CD4-positive, alpha-beta T cell (primary cell): Measurements from ENCODE around the gene RNF213. TPM values are rescaled to one million over a fixed set of nuclear protein-coding genes. Genes with fewer than 3 reads are reported as not detected.
"Not testable (repeated sequence)": the region's sequence is repeated elsewhere in the genome, so short reads cannot be mapped to it uniquely, and the experiment has no call there.

Source experiments
- ATAC-seq: fragments of 200-7000 bp; cut with Tn5 transposase; one replicate; pipeline ENCODE4 v1.10.0; 2022; ENCODE audit warnings: mild to moderate bottlenecking; ENCODE audit not compliant: poor library complexity
- CTCF ChIA-PET: fragments of 350-600 bp; sonication (Branson Sonifier 250); formaldehyde crosslinking; loops from one replicate; lab custom pipeline; 2021; ENCODE audit warnings: antibody characterized with exemption, inconsistent platforms; lab: Charles Lee
- POLR2A ChIA-PET: fragments of 350-600 bp; sonication (Branson Sonifier 250); formaldehyde crosslinking; loops from one replicate; lab custom pipeline; 2021; ENCODE audit warnings: antibody characterized with exemption, inconsistent platforms; lab: Charles Lee
- DNase-seq, 14 experiments: peaks; one replicate each; pipeline ENCODE4 v3.0.0-alpha.2; 2013 to 2020; ENCODE audit warnings: mixed read lengths in 2 of 14
- H3K27ac ChIP-seq, 2 donors: one replicate each; pipeline versions ENCODE4 v1.5.1 to v1.7.0; 2013; ENCODE audit warnings: low read length in 2 of 2, low read depth in 1 of 2, mild to moderate bottlenecking in 1 of 2
- H3K27me3 ChIP-seq, 2 experiments: 1 replicate in 1 of 2; 2 replicates in 1 of 2; pipeline versions ENCODE4 v1.6.1 to v1.7.0; 2013; ENCODE audit warnings: low read length in 2 of 2, control low read depth in 1 of 2, mild to moderate bottlenecking in 1 of 2, moderate library complexity in 1 of 2; ENCODE audit not compliant: insufficient read depth in 2 of 2, control insufficient read depth in 1 of 2
- H3K36me3 ChIP-seq: one replicate; pipeline ENCODE4 v1.6.1; 2013; ENCODE audit warnings: low read length, control low read depth; ENCODE audit not compliant: insufficient read depth
- H3K4me1 ChIP-seq: one replicate; pipeline ENCODE4 v1.6.1; 2013; ENCODE audit warnings: low read length, control low read depth; ENCODE audit not compliant: insufficient read depth
- H3K4me3 ChIP-seq: one replicate; pipeline ENCODE4 v1.5.1; 2013; ENCODE audit warnings: mild to moderate bottlenecking, low read length, moderate library complexity
- H3K9me3 ChIP-seq, 2 experiments: 1 replicate in 1 of 2; 2 replicates in 1 of 2; pipeline versions ENCODE4 v1.6.1 to v1.7.0; 2013; ENCODE audit warnings: low read length in 2 of 2, mild to moderate bottlenecking in 2 of 2, control low read depth in 1 of 2, moderate library complexity in 1 of 2; ENCODE audit not compliant: control insufficient read depth in 1 of 2, insufficient read depth in 1 of 2
- H3K27ac Mint-ChIP-seq: one replicate; pipeline ENCODE4 v1.8.0; 2020; ENCODE audit warnings: mixed read lengths
- H3K27me3 Mint-ChIP-seq: one replicate; pipeline ENCODE4 v1.8.0; 2021; ENCODE audit warnings: mixed read lengths
- H3K36me3 Mint-ChIP-seq: one replicate; pipeline ENCODE4 v1.8.0; 2021; ENCODE audit warnings: low read depth, mixed read lengths
- H3K4me1 Mint-ChIP-seq: one replicate; pipeline ENCODE4 v1.8.0; 2021; ENCODE audit warnings: low read depth, mixed read lengths
- H3K4me3 Mint-ChIP-seq: one replicate; pipeline ENCODE4 v1.8.0; 2020; ENCODE audit warnings: mild to moderate bottlenecking, mixed read lengths
- H3K9me3 Mint-ChIP-seq: one replicate; pipeline ENCODE4 v1.8.0; 2020; ENCODE audit warnings: mixed read lengths
- intact Hi-C, 2 experiments: fragments of 100-400 bp; cut with DNase I in 1 of 2; cut with micrococcal nuclease in 1 of 2; formaldehyde crosslinking; loops; one replicate each; pipeline versions ENCODE4 v1.15.1 to v1.9.0; 2023 to 2025; cut with DNase I, micrococcal nuclease
- total RNA-seq, 174 experiments: library from RNA in 2 of 174; stranded (reverse) in 2 of 174; gene quantifications; one replicate each; pipeline ENCODE4 v1.2.3 and lab custom pipeline; 2021 to 2026
- TF ChIP-seq, protein P1 (sequence below): fragments of 200-600 bp; IDR thresholded peaks from one replicate; pipeline ENCODE4 v1.8.0; 2022; ENCODE audit warnings: antibody characterized with exemption, mild to moderate bottlenecking

Gene RNF213
- total RNA-seq, 2 experiments from 2014 or later: 290 to 312 TPM

GRCh38 chr17:80237386-80237785, 23.3 kb upstream of the RNF213 start:
- POLR2A ChIA-PET: no interaction called here

GRCh38 chr17:80242505-80242904, 18.1 kb upstream of the RNF213 start:
- Histone ChIP-seq H3K4me3 (no peak overlapping the region), H3K27ac (no peak overlapping the region), H3K36me3 (peaks cover 39% of the 10 kb centered on the region), H3K4me1 (no peaks in the 10 kb centered on the region), H3K27me3 (no peaks in the 10 kb centered on the region), H3K9me3 (no peaks in the 10 kb centered on the region)
- Mint-ChIP-seq H3K9me3 (no peaks in the 10 kb centered on the region), H3K27me3 (no peaks in the 10 kb centered on the region), H3K27ac (no peak overlapping the region), H3K36me3 (peaks cover 60% of the 10 kb centered on the region), H3K4me3 (no peak overlapping the region), H3K4me1 (no peaks in the 10 kb centered on the region)
- ChIA-PET POLR2A (no interaction called here), CTCF (no interaction called here)
- intact Hi-C loops: no loop called here
- ATAC-seq: no peak
- DNase-seq: no peak
- TF ChIP-seq, protein P1, sequence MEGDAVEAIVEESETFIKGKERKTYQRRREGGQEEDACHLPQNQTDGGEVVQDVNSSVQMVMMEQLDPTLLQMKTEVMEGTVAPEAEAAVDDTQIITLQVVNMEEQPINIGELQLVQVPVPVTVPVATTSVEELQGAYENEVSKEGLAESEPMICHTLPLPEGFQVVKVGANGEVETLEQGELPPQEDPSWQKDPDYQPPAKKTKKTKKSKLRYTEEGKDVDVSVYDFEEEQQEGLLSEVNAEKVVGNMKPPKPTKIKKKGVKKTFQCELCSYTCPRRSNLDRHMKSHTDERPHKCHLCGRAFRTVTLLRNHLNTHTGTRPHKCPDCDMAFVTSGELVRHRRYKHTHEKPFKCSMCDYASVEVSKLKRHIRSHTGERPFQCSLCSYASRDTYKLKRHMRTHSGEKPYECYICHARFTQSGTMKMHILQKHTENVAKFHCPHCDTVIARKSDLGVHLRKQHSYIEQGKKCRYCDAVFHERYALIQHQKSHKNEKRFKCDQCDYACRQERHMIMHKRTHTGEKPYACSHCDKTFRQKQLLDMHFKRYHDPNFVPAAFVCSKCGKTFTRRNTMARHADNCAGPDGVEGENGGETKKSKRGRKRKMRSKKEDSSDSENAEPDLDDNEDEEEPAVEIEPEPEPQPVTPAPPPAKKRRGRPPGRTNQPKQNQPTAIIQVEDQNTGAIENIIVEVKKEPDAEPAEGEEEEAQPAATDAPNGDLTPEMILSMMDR: no peak

More at GRCh38 chr17:80237386-80237785, 23.3 kb upstream of the RNF213 start:
- no peak overlapping the region for H3K27ac Mint-ChIP-seq
- Histone ChIP-seq H3K27ac (no peak overlapping the region), H3K4me3 (no peak overlapping the region), H3K4me1 (no peaks in the 10 kb centered on the region), H3K9me3 (peaks cover 13 to 15% of the 10 kb centered on the region in 2 experiments), H3K36me3 (peaks cover 45% of the 10 kb centered on the region), H3K27me3 (no peaks in the 10 kb centered on the region)
- H3K36me3 Mint-ChIP-seq: peaks cover 78% of the 10 kb centered on the region
- no peak overlapping the region for H3K4me3 Mint-ChIP-seq
- CTCF ChIA-PET: no interaction called here
- H3K27me3 Mint-ChIP-seq: no peaks in the 10 kb centered on the region
- intact Hi-C loops: no loop called here
- TF ChIP-seq, protein P1: no peak
- no peaks in the 10 kb centered on the region for H3K4me1 Mint-ChIP-seq
- DNase-seq (no peak), ATAC-seq (no peak)
- peaks cover 4% of the 10 kb centered on the region for H3K9me3 Mint-ChIP-seq

GRCh38 chr17:80243526-80244433, 16.9 kb upstream of the RNF213 start:
- Mint-ChIP-seq H3K27me3 (no peaks in the 10 kb centered on the region), H3K36me3 (peaks cover 49% of the 10 kb centered on the region), H3K4me1 (no peaks in the 10 kb centered on the region), H3K9me3 (no peaks in the 10 kb centered on the region), H3K4me3 (no peak overlapping the region), H3K27ac (no peak overlapping the region)
- no peak for ATAC-seq
- H3K27me3 ChIP-seq: no peaks in the 10 kb centered on the region
- no peak overlapping the region for H3K4me3 ChIP-seq
- TF ChIP-seq, protein P1: no peak
- H3K9me3 ChIP-seq: no peaks in the 10 kb centered on the region
- no peaks in the 10 kb centered on the region for H3K4me1 ChIP-seq
- no peak for DNase-seq
- ChIA-PET POLR2A (no interaction called here), CTCF (no interaction called here)
- H3K36me3 ChIP-seq: peaks cover 31% of the 10 kb centered on the region
- H3K27ac ChIP-seq: no peak overlapping the region
- intact Hi-C loops: no loop called here

DNA sequence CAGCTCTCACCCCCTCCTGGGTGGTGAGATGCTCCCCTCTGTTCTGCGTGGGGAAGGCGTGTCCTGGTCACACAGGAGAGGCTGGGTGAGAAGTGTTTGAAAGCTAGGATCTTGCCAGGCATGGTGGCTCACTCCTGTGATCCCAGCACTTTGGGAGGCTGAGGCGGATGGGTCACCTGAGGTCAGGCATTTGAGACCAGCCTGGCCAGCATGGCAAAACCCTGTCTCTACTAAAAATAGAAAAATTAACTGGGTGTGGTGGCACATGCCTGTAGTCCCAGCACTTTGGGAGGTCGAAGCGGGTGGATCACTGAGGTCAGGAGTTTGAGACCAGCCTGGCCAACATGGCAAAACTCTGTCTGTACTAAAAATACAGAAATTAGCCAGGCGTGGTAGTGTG, 16.2 kb upstream of the RNF213 start:
- H3K9me3 Mint-ChIP-seq, intact Hi-C loops, H3K27ac ChIP-seq, H3K27ac Mint-ChIP-seq, H3K4me3 Mint-ChIP-seq, CTCF ChIA-PET, ATAC-seq, DNase-seq, H3K9me3 ChIP-seq, H3K4me1 Mint-ChIP-seq, H3K27me3 ChIP-seq, H3K27me3 Mint-ChIP-seq, H3K4me1 ChIP-seq, H3K4me3 ChIP-seq, POLR2A ChIA-PET: not testable (repeated sequence)
- peaks cover 54% of the 10 kb centered on the region for H3K36me3 Mint-ChIP-seq
- peaks cover 31% of the 10 kb centered on the region for H3K36me3 ChIP-seq
